Activated CD4-positive, alpha-beta memory T cell treated with anti-CD3 and anti-CD28 coated beads, Interleukin-2, amount 10 ng/mL, durations not matched to agents 7 days and 5 days (primary cell): ENCODE measurements around the gene SLC17A8. TPM values are rescaled to one million over a fixed set of nuclear protein-coding genes. Genes with fewer than 3 reads are reported as not detected.

ENCODE experiments used
- total RNA-seq, 2 experiments: library from RNA; stranded (reverse); gene quantifications; one replicate each; pipeline ENCODE4 v1.2.3, GENCODE V29; 2021

Gene SLC17A8
- total RNA-seq, 2 experiments from 2014 or later, result not detected

Other genes with a start within 250 kb of the SLC17A8 start
- 10 to 100 TPM; 37.3 to 40.4 TPM for gene BLTP3B, start 214.2 kb upstream of the SLC17A8 start, total RNA-seq
- gene ACTR6, start 156.3 kb upstream of the SLC17A8 start, total RNA-seq, result 10 to 100 TPM; 53.4 to 56.5 TPM
- gene DEPDC4, start 90.0 kb upstream of the SLC17A8 start, total RNA-seq, result 1 to 10 TPM; 1.3 to 2.1 TPM
- 10 to 100 TPM; 36.4 to 37.4 TPM for gene SCYL2, start 89.9 kb upstream of the SLC17A8 start, total RNA-seq
- gene NR1H4, start 116.8 kb downstream of the SLC17A8 start, total RNA-seq, result not detected
- gene GAS2L3, start 216.6 kb downstream of the SLC17A8 start, total RNA-seq, result 1 to 10 TPM; 4.0 to 4.2 TPM